HG02885 (cell line): ENCODE measurements around the gene CIAO1.
"Not testable (repeated sequence)": the region's sequence is repeated elsewhere in the genome, so short reads cannot be mapped to it uniquely, and the experiment has no call there.

Source experiments
- ATAC-seq: cut with Tn5 transposase; IDR thresholded peaks from one replicate; pipeline ENCODE4 v1.9.1; 2021; ENCODE audit warnings: mild to moderate bottlenecking; ENCODE audit not compliant: unreplicated experiment, poor library complexity

Gene CIAO1

GRCh38 chr2:96248624-96249023 is 17.4 kb upstream of the CIAO1 start:
- no peak for ATAC-seq

- no peak for ATAC-seq
Measured at GRCh38 chr2:96249654-96250053, 16.4 kb upstream of the CIAO1 start.

DNA sequence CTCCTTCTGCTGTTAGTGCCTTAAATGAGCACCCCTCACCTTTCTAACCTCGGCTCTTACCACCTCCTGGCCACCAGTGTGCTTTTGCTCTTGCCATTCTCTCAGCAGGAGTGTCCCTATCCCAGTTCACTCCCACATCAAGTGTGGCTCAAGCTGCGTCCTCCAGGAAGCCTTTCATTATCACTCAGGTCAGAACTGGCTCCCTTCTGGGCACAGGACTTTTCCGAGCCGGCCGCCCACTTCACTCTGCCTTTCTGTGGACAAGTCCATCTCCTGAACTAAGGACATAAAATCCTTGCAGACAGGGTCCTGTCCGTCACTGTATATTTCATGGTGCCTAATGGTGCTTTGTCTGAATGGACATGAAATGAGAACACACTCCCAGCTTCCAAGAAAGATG is 15.8 kb upstream of the CIAO1 start:
- no peak for ATAC-seq

- no peak for ATAC-seq
Measured at GRCh38 chr2:96251721-96252292, 14.2 kb upstream of the CIAO1 start.

DNA sequence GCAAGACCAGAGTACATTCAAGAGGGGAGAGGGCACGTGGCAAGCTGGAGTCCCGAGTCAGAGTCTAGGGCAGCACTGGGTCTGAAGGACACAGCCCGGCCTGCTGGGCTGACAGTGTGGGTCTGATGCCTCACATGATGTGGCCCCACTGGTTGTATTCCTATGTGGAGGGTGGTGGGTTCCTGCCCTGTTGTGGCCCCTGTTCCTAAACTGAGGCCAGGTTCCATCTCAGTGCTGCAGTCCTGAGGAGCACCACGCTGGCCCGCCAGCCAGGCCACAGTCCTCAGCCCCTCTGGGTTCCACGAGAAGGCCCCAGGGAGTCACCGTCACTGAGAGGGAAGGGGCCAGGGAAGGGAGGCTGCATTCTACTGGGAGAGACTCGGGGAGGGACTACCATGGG is 13.5 kb upstream of the CIAO1 start:
- ATAC-seq: no peak

GRCh38 chr2:96253006-96253405 is 13.0 kb upstream of the CIAO1 start:
- no peak for ATAC-seq

GRCh38 chr2:96254571-96254970 is 11.5 kb upstream of the CIAO1 start:
- ATAC-seq: no peak

DNA sequence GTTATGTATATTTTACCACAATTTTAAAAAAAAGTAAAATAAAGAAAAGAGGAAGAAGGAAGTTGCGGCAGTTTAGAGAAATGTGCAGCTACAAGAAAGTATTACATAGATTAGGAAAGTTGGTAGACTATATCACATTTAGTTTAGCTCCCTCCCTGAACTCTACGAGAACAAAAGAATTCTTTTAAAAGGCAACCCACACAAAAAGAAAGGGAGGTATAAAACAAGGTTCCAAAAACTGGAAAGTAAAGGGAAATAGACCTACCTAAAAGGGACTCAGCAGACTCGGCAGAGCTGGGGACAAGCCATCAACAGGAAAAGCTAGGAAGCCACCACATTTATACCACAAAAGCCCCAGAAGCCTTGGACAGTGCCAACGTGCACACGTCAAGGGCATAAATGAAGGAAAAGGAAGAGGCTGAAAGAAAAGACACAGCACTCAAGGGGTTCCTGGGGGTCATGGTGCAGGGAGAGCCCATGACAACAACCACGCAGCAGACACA is 9.4 kb upstream of the CIAO1 start:
- ATAC-seq: no peak

GRCh38 chr2:96257744-96258143 is 8.3 kb upstream of the CIAO1 start:
- not testable (repeated sequence) for ATAC-seq

GRCh38 chr2:96258166-96259022 is 7.6 kb upstream of the CIAO1 start:
- no peak for ATAC-seq

- no peak for ATAC-seq
Measured at GRCh38 chr2:96259497-96259921, 6.5 kb upstream of the CIAO1 start.

DNA sequence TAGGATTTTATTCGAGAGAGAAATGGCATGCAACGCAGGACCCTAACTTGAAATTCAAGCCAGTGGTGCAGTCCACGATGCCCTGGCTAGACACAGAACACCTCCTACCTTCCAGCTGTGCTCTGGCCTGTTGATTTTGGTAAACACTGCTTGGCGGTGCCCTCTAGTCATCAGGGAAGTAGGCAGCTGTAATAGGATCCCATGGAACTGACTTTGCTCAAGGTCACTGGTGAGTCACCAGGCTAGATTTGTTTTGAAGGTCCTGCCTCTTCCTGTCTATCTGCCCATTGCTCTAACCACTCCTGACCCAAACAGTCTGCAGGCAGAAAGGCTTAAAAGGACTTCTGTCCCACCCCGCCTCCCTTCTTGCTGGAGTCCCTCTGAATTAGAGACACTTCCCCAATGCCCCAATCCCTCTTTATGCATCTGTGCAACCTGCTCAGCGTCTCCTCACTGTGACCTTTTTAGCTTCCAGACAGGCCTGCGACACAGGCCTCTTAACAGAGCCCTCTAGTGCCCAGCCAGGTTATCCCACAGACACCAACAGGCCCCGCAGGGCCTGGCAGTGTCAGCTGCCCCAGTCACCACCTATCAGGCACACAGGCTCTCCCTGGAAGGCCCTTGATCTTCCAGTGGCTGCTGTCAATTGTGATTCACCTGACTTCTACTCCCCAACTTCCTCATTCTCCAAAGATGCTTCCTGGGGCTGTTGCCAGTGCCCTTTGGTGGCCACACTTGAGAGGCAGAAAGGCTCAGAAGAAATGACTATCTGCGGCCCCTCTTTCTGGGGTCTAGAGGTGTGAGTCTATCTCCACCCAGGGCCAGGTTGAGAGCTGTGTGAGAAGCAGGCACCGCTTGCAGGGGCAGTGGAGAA is 5.4 kb upstream of the CIAO1 start:
- ATAC-seq: no peak

DNA sequence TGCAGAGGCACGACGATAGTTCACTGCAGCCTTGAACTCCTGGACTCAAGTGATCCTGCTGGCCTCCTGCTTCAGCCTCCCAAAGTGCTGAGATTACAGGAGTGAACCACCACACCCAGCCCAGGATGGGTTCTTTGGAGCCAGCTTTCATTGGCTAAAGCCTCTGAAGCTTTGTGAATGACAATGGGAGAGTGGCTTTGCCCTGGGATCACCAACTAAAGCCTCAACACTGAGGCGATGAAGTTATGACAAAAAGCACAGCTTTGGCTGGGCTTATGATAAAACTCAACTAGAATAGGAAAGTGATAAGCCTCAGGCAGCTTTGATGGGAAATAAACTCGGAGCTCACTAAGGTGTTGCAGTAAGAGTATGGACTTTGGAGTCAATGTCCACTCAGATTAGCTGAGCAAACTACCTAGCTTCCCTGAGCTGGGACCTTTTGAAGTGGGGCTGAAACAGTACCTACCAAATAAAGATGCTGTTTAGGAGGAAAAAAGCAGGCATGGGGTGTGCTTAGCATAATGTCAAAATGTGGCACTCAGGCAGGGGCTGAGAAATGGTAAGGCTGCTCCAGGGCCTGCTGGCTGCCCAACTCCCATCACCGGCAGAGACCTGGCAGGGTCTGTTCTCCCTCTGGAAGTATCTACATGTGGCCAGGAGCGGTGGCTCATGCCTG is 4.6 kb upstream of the CIAO1 start:
- no peak for ATAC-seq

DNA sequence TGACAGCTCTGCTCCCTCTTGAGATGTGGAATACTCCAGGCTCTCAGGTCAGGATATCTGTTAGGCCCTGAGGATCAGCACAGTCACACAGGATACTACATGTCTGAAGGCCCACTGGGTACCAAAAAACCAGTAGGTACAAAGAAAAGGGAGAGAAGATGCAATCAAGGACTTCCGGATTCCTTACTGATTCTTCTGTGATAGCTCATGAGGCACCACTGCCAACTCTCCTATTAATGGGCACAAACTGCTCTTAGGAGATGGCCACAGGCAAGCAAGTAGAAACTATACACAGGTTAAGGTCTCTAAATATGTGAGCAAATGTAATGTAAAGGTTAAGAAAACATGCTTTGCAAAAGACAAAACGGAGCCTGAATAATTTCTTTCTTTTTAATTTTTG is 3.7 kb upstream of the CIAO1 start:
- no peak for ATAC-seq

DNA sequence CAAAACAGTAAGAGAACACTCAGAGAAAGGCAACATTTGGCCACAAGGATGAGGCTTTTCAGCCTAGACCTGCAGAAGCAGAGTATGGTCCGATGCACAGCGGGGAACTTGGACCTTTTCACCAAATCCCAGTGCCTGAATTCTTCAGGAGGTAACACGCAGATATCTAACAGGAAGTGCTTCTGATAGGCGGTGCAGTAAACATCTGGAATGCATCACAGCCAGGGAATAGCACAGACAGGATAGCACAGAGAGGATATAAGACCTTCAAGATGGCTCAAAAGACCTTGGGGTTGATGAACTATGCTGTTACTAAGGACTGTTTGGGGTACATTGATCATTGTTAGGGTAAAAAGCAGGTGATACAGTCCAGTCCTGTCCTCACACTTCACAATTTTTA is 1.9 kb upstream of the CIAO1 start:
- ATAC-seq: no peak

DNA sequence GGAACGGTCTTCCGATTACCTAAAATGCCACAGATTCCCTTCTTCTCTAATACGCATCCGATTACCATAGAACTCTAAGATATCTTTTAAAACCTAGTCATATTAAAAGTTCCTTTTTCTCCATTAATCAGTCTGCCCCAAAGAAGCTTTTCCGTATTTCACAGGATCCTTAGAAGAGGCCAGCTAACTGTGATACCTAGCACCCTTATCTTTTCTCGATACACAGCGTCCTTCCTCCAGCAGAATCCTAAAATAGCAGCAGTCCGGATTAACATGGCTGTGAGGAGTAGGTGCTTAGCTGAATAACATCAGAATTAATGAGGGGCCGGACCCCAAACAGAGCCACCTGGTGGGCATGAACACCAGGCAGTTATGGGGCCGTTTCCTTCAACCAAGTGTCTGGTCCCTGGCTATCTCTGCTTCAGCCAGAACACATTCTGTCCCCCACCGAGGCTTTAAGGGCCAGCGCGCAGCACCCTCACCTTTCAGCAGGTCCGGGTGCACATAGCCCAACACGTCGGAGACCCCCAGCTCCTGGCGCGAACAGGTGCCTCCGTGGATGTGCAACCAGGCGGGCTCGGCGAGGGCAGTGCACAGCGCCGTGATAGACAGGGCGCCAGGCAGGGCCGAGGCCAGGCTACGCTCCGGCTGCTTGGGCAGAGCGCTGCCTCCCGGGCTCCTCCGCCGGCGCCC is 1.2 kb upstream of the CIAO1 start:
- ATAC-seq: no peak

GRCh38 chr2:96265349-96265839 is 631 bp upstream of the CIAO1 start:
- peak; percentile 16 for ATAC-seq

DNA sequence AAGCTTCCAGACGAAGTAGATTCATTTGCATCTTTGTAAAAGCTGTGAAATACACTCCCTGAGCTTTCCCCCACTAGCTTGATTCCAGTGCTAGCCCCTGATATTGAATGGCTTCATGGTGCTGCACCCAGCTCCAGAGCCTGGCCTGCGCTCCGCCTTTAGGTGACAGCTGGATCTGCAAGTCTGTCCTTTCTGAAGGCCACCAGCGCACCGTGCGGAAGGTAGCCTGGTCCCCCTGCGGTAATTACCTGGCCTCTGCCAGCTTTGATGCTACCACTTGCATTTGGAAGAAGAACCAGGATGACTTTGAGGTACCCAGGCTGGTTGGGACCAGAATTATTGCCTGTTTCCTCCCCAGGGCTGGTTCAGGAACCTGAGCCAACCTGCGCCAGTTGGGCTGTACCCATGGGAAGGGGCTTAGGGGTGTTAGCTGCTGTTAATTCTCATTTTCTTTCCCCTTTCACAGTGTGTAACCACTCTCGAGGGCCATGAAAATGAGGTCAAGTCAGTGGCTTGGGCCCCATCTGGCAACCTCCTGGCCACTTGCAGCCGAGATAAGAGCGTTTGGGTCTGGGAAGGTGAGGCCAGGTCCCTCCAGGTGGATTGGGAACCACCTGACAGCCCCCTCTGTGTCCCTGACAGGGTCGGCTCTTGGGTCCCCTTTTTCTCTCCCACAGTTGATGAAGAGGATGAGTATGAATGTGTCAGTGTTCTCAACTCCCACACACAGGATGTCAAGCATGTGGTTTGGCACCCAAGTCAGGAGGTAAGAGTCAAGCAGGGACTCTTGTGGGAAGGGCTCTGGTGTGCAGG is 1.3 kb downstream of the CIAO1 start:
- no peak for ATAC-seq

- no peak for ATAC-seq
Measured at GRCh38 chr2:96271995-96272394, 6.0 kb downstream of the CIAO1 start.
